K562 (cell line): ENCODE data around the gene NUP205. TPM values are rescaled to one million over a fixed set of nuclear protein-coding genes. Genes with fewer than 3 reads are reported as not detected.

ENCODE experiments used
- ATAC-seq: fragments of 200-7000 bp; cut with Tn5 transposase; 3 replicates; pipeline ENCODE4 v1.9.1; 2020; ENCODE audit warnings: moderate library complexity
- BruUV-seq: library from RNA; stranded (reverse); fragments of 400-500 nt; replicated peaks from 2 replicates; lab custom pipeline; 2021; lab: Mats Ljungman, UMichigan
- CTCF ChIA-PET: fragments of 300-600 bp; formaldehyde crosslinking; extraction: SDS; loops from one replicate; lab custom pipeline; 2021; ENCODE audit warnings: low intra/inter-chr PET ratio; lab: Yijun Ruan, JAX
- POLR2A ChIA-PET: fragments of 300-600, 350-650 bp; sonication (Branson Sonifier 250); formaldehyde crosslinking; extraction: SDS; loops from one replicate; lab custom pipeline; 2021; ENCODE audit warnings: antibody characterized with exemption, inconsistent platforms; lab: Yijun Ruan, JAX
- DNase-seq, 4 experiments: peaks; one replicate each; pipeline versions ENCODE4 v3.0.0 to v3.0.0-alpha.2; 2011 to 2018; ENCODE audit warnings: low spot score in 3 of 4, mixed read lengths in 3 of 4; ENCODE audit errors: extremely low read depth in 1 of 4
- FAIRE-seq: peaks from 2 replicates; lab custom pipeline; 2011; peaks lifted over from hg19 to GRCh38; lab: Jason Lieb, UNC
- H2AFZ ChIP-seq: 2 replicates; pipeline ENCODE4 v1.6.0; 2011; ENCODE audit warnings: low read depth, low read length, control low read depth, inconsistent platforms
- H3K27ac ChIP-seq: fragments of 200-600 bp; 3 replicates; pipeline ENCODE4 v1.8.0; 2011; ENCODE audit warnings: low read depth, mild to moderate bottlenecking, control low read depth, inconsistent platforms, low read length, moderate library complexity, mixed read lengths; ENCODE audit errors: extremely low read depth
- H3K27me3 ChIP-seq, 2 experiments: fragments of 300-600 bp in 1 of 2; 2 replicates in 1 of 2; 3 replicates in 1 of 2; pipeline versions ENCODE4 v1.6.0 to v1.8.0; 2011; ENCODE audit warnings: inconsistent platforms in 2 of 2, low read length in 2 of 2, mild to moderate bottlenecking in 1 of 2, mixed read lengths in 1 of 2, moderate library complexity in 1 of 2; ENCODE audit not compliant: control insufficient read depth in 2 of 2, insufficient read depth in 2 of 2
- H3K36me3 ChIP-seq: fragments of 300-600 bp; 3 replicates; pipeline ENCODE4 v1.8.0; 2011; ENCODE audit warnings: mild to moderate bottlenecking, low read length, inconsistent platforms; ENCODE audit not compliant: control insufficient read depth, insufficient read depth
- H3K4me1 ChIP-seq, 2 experiments: fragments of 200-600 bp in 1 of 2; replicated peaks in 1 of 2; 2 replicates in 1 of 2; 3 replicates in 1 of 2; pipeline versions ENCODE4 v1.5.1 to v1.8.0; 2011; ENCODE audit warnings: inconsistent platforms in 2 of 2, low read length in 2 of 2, mild to moderate bottlenecking in 1 of 2, mixed read lengths in 1 of 2, moderate library complexity in 1 of 2; ENCODE audit not compliant: control insufficient read depth in 2 of 2, insufficient read depth in 2 of 2
- H3K4me2 ChIP-seq: 2 replicates; pipeline ENCODE4 v1.6.1; 2011; ENCODE audit warnings: low read length, control low read depth, inconsistent platforms, mixed read lengths; ENCODE audit not compliant: insufficient read depth
- H3K4me3 ChIP-seq: fragments of 200-600 bp; sonication (generic), shearing (Covaris generic); 2 replicates; pipeline ENCODE4 v1.5.1; 2016; ENCODE audit warnings: control low read depth, inconsistent platforms
- H3K79me2 ChIP-seq: fragments of 200-600 bp; 3 replicates; pipeline ENCODE4 v1.8.0; 2011; ENCODE audit warnings: low read length, inconsistent platforms; ENCODE audit not compliant: control insufficient read depth, insufficient read depth
- H3K9ac ChIP-seq, 2 experiments: 2 replicates each; pipeline versions ENCODE4 v1.6.0 to v1.6.1; 2011; ENCODE audit warnings: low read depth in 2 of 2, low read length in 2 of 2, control low read depth in 1 of 2, inconsistent platforms in 1 of 2, mild to moderate bottlenecking in 1 of 2, mixed read lengths in 1 of 2; ENCODE audit not compliant: insufficient read depth in 1 of 2
- H3K9me1 ChIP-seq: one replicate; pipeline ENCODE4 v1.6.0; 2011; ENCODE audit warnings: inconsistent platforms, mild to moderate bottlenecking, low read length, moderate library complexity; ENCODE audit not compliant: control insufficient read depth, insufficient read depth
- H3K9me3 ChIP-seq: replicated peaks from 2 replicates; pipeline ENCODE4 v1.5.1; 2011; ENCODE audit warnings: low read depth, low read length, inconsistent platforms; ENCODE audit not compliant: control insufficient read depth, insufficient read depth
- H4K20me1 ChIP-seq: replicated peaks from 2 replicates; pipeline ENCODE4 v1.6.1; 2011; ENCODE audit warnings: low read length, inconsistent platforms, mixed read lengths; ENCODE audit not compliant: control insufficient read depth, insufficient read depth
- ADNP ChIP-seq: fragments of 200-800 bp; sonication (Bioruptor generic); IDR thresholded peaks from 2 replicates; pipeline ENCODE4 v1.6.1; 2016; ENCODE audit warnings: missing genetic modification characterization, missing compliant biosample characterization
- C11orf30 ChIP-seq: fragments of 450-650 bp; IDR thresholded peaks from 2 replicates; pipeline ENCODE4 v1.6.1; 2016; ENCODE audit warnings: low read depth, mild to moderate bottlenecking
- RBM14 ChIP-seq: fragments of 200-400 bp; formaldehyde crosslinking; IDR thresholded peaks from 2 replicates; pipeline ENCODE4 v1.6.1; 2018; ENCODE audit warnings: low read depth, mild to moderate bottlenecking, low read length, moderate library complexity, borderline replicate concordance; ENCODE audit not compliant: insufficient read depth
- RBM25 ChIP-seq: fragments of 200-400 bp; formaldehyde crosslinking; IDR thresholded peaks from 2 replicates; pipeline ENCODE4 v1.6.1; 2018; ENCODE audit warnings: low read length, low read depth, moderate library complexity; ENCODE audit not compliant: severe bottlenecking
- RCOR1 ChIP-seq, 2 experiments: IDR thresholded peaks; 2 replicates each; pipeline ENCODE4 v1.6.1; 2012; ENCODE audit warnings: low read depth in 2 of 2, low read length in 2 of 2, borderline replicate concordance in 1 of 2, improper control_type of control experiment in 1 of 2
- ZKSCAN1 ChIP-seq: fragments of 150-350 bp; IDR thresholded peaks from 2 replicates; pipeline ENCODE4 v1.6.1; 2016; ENCODE audit warnings: low read depth, low read length
- WGBS: fragments of 100-300 bp; shearing (Covaris generic); methylation state at CpG from one replicate; pipeline ENCODE4 v1.1.6; 2016; ENCODE audit warnings: low coverage, mixed read lengths; ENCODE audit not compliant: insufficient coverage; ENCODE audit errors: missing lambda C conversion rate; 5-methylcytosine and 5-hydroxymethylcytosine counted together
- in situ Hi-C: fragments of 300-500 bp; cut with MboI; formaldehyde crosslinking; loops from 4 replicates; pipeline ENCODE4 v1.15.0; 2018; ENCODE audit warnings: inconsistent platforms, mixed read lengths
- intact Hi-C: fragments of 100-400 bp; cut with micrococcal nuclease; formaldehyde crosslinking; loops from 2 replicates; pipeline ENCODE4 v1.14.2; 2022
- polyA plus RNA-seq, 8 experiments: library from polyadenylated mRNA; depleted of rRNA in 4 of 8; stranded (reverse) in 5 of 8; unstranded in 3 of 8; fragments of >200 nt; fragmentation: Nextera tagmentation in 2 of 8; fragmentation: Illumina TruSeq in 1 of 8; extraction: Ambion mirVana in 2 of 8; extraction: Trizol in 1 of 8; gene quantifications; 2 replicates each; pipeline versions ENCODE4 v1.2.1 to v1.2.3, GENCODE V29; 2011 to 2014; ENCODE audit warnings: inconsistent platforms in 1 of 8, missing spikeins in 1 of 8
- total RNA-seq, 7 experiments: library from RNA; depleted of rRNA in 6 of 7; stranded (reverse); fragments of >200 nt in 6 of 7; fragmentation: Illumina TruSeq in 2 of 7; extraction: Trizol in 2 of 7; gene quantifications; 2 replicates each; pipeline versions ENCODE4 v1.2.1 to v1.2.3, GENCODE V29; 2011 to 2021; ENCODE audit warnings: low replicate concordance in 1 of 7
- TF ChIP-seq, protein P1 (sequence below): fragments of 450-650 bp; formaldehyde crosslinking; IDR thresholded peaks from 2 replicates; pipeline ENCODE4 v1.4.0; 2020; ENCODE audit warnings: mild to moderate bottlenecking, moderate library complexity

NUP205 gene
- total and polyA plus RNA-seq, 9 of the 15 experiments (the other 6 are each of a cell fraction or from before 2014, with no cell fraction given): 101 to 282 (median 193) TPM

DNA sequence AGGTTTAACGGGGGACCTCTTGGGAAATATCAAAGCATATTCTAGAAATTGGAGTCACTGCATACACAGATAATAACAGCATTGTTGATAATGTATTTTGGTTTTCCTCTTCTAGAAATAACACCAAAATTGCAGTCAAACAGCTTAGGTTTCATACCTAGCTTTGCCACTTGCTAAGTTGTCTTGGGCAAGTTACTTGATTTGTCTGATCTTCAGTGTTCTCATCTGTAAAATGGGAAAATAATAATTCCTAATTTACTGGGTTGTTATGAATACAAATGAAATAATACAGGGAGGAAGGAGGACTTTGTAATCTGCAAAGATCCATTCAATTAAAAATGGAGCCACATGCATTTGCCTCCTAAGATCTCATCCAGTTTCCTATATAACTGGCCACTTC is 20.3 kb upstream of the NUP205 start:
- no peak overlapping the region for H3K27ac ChIP-seq
- H3K9me1 ChIP-seq: no peaks in the 10 kb centered on the region
- TF ChIP-seq RBM25: peak; percentile 80
- TF ChIP-seq RBM14: no peak
- TF ChIP-seq ADNP (tag): peak; percentile 91
- TF ChIP-seq RCOR1 (IDR thresholded peaks at IDR 0.05; ENCODE audit: borderline replicate concordance in 1 of 2, low read depth in 2 of 2, low read length in 2 of 2): no peak
- no peak for TF ChIP-seq ZKSCAN1
- TF ChIP-seq, protein P1, sequence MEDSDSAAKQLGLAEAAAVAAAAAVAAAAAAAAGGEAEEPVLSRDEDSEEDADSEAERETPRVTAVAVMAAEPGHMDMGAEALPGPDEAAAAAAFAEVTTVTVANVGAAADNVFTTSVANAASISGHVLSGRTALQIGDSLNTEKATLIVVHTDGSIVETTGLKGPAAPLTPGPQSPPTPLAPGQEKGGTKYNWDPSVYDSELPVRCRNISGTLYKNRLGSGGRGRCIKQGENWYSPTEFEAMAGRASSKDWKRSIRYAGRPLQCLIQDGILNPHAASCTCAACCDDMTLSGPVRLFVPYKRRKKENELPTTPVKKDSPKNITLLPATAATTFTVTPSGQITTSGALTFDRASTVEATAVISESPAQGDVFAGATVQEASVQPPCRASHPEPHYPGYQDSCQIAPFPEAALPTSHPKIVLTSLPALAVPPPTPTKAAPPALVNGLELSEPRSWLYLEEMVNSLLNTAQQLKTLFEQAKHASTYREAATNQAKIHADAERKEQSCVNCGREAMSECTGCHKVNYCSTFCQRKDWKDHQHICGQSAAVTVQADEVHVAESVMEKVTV (CRISPR knock-in tag): no peak
- no peak for TF ChIP-seq C11orf30
- H3K4me2 ChIP-seq: no peak overlapping the region
- peaks cover 0 to 2% of the 10 kb centered on the region in 2 experiments; a peak in 2 of 5 replicates for H3K27me3 ChIP-seq
- H3K36me3 ChIP-seq: no peaks in the 10 kb centered on the region
- CTCF ChIA-PET: no interaction called here
- no peak for DNase-seq
- 0 out of 2 replicates have a peak, but pooled peaks cover 2% of the 10 kb centered on the region for H3K9me3 ChIP-seq
- in situ Hi-C loops (no loop called here), intact Hi-C loops (no loop called here)
- FAIRE-seq: no peak
- WGBS: 8% methylated on average over 1 of the region's 1 CpG
- no peak overlapping the region for H3K9ac ChIP-seq
- no peaks in the 10 kb centered on the region; a peak in 2 of 5 replicates for H3K4me1 ChIP-seq
- H2AFZ ChIP-seq: 0 out of 2 replicates have a peak overlapping the region, but pooled peaks have one; percentile 36
- no peaks in the 10 kb centered on the region; the same call in 1 of the 2 replicates for H4K20me1 ChIP-seq
- no peak for ATAC-seq
- no peak overlapping the region for H3K4me3 ChIP-seq
- POLR2A ChIA-PET: interaction anchor here (3.1 kb wide), 1 partner anchor 14 kb away, joined by 9 read pairs; no protein-coding TSS in a partner anchor
- BruUV-seq: no TSS peak
- H3K79me2 ChIP-seq: no peaks in the 10 kb centered on the region
